Epithelial cell of esophagus (primary cell): Measurements from ENCODE around the gene ARID5B.

Experiments used
- DNase-seq: peaks from one replicate; pipeline ENCODE4 v3.0.0; 2010; ENCODE audit warnings: low read depth
- H3K4me3 ChIP-seq: 2 replicates; pipeline ENCODE4 v1.5.1; 2011; ENCODE audit warnings: mild to moderate bottlenecking, low read length, control low read depth
- CTCF ChIP-seq: IDR thresholded peaks from 2 replicates; pipeline ENCODE4 v1.5.1; 2011; ENCODE audit warnings: low read depth, mild to moderate bottlenecking, low read length, control low read depth, inconsistent platforms; ENCODE audit not compliant: insufficient read depth; ENCODE audit errors: missing control alignments

The ARID5B gene

GRCh38 chr10:61887772-61888171, 13.7 kb upstream of the ARID5B start:
- H3K4me3 ChIP-seq: no peak overlapping the region
- TF ChIP-seq CTCF: no peak
- DNase-seq: no peak

- peak; percentile 70 for DNase-seq
Measured at GRCh38 chr10:61888744-61889143, 12.8 kb upstream of the ARID5B start.

GRCh38 chr10:61890430-61890829, 11.1 kb upstream of the ARID5B start:
- TF ChIP-seq CTCF: no peak
- H3K4me3 ChIP-seq: no peak overlapping the region
- DNase-seq: no peak

More at GRCh38 chr10:61888744-61889143, 12.8 kb upstream of the ARID5B start:
- no peak overlapping the region for H3K4me3 ChIP-seq
- TF ChIP-seq CTCF: no peak

- DNase-seq: peak; percentile 50
- TF ChIP-seq CTCF: no peak
Measured at GRCh38 chr10:61890881-61891409, 10.6 kb upstream of the ARID5B start.

GRCh38 chr10:61891906-61892585, 9.5 kb upstream of the ARID5B start:
- H3K4me3 ChIP-seq: no peak overlapping the region
- TF ChIP-seq CTCF: no peak
- DNase-seq: no peak

More at GRCh38 chr10:61890881-61891409, 10.6 kb upstream of the ARID5B start:
- H3K4me3 ChIP-seq: no peak overlapping the region

- DNase-seq: no peak
- no peak overlapping the region for H3K4me3 ChIP-seq
- TF ChIP-seq CTCF: no peak
Measured at GRCh38 chr10:61892961-61893360, 8.5 kb upstream of the ARID5B start.

- DNase-seq: no peak
- H3K4me3 ChIP-seq: no peak overlapping the region
- no peak for TF ChIP-seq CTCF
Measured at GRCh38 chr10:61894133-61894532, 7.4 kb upstream of the ARID5B start.
